ENCODE results near the gene MFN2.
"Not testable (repeated sequence)": the region's sequence is repeated elsewhere in the genome, so short reads cannot be mapped to it uniquely, and the experiment has no call there.

MFN2 gene

DNA sequence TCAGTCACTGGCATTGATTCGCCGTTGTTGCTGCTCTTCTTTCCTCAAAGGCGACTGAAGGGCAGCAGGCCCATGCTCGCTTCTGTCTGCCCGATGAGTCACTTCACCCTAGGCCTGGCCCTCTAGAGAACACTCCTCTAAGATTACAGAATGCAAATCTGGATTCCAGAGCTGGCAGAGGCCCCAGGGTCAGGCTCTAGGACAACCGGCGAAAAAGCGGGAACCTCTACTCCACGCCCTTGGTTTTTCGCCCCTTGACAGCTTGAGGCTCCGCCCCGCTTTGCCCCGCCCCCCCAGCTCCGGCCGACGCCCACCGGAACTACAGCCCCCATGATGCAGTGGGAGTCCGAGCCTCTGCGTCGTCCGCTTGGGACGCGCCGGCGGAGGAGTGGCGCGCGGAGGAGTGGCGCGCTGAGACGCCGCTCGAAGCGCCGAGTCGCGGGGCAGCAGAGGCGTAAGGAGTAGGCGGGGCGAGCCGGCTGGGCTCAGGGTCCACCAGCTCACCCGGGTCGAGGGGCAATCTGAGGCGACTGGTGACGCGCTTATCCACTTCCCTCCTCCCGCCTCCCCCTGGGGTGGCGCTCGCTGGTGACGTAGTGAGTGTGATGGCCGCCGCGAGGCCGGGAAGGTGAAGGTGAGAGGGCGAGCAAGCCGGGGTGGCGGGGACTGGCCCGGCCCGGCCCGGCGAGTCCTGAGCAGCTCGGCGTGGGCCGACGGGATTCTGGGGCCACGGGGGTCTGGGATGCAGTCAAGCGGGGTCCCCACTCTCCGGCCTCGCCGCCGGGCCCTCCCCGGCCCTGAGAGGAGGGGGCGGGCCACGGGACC is at the start of gene MFN2:
Gene MFN2, plus strand, starts transcription at position 594 of the 825 bp plus-strand sequence. CDS start 8,725 bp downstream, outside the sequence.
- Histone ChIP-seq H3K4me1 (ENCODE audit: control insufficient read depth, insufficient read depth, low read length) (peaks cover 9% of the 10 kb centered on the region), H3K9ac (ENCODE audit: low read length) (peak within 1 kb of the TSS; percentile 92), H3K27me3 (ENCODE audit: control insufficient read depth, insufficient read depth, low read length) (no peaks in the 10 kb centered on the region), H3K36me3 (ENCODE audit: control insufficient read depth, insufficient read depth, low read length) (peaks cover 11% of the 10 kb centered on the region), H3K4me3 (ENCODE audit: low read length) (peak within 1 kb of the TSS; percentile 84), H3K27ac (ENCODE audit: low read depth, low read length) (peak within 1 kb of the TSS; percentile 92)

DNA sequence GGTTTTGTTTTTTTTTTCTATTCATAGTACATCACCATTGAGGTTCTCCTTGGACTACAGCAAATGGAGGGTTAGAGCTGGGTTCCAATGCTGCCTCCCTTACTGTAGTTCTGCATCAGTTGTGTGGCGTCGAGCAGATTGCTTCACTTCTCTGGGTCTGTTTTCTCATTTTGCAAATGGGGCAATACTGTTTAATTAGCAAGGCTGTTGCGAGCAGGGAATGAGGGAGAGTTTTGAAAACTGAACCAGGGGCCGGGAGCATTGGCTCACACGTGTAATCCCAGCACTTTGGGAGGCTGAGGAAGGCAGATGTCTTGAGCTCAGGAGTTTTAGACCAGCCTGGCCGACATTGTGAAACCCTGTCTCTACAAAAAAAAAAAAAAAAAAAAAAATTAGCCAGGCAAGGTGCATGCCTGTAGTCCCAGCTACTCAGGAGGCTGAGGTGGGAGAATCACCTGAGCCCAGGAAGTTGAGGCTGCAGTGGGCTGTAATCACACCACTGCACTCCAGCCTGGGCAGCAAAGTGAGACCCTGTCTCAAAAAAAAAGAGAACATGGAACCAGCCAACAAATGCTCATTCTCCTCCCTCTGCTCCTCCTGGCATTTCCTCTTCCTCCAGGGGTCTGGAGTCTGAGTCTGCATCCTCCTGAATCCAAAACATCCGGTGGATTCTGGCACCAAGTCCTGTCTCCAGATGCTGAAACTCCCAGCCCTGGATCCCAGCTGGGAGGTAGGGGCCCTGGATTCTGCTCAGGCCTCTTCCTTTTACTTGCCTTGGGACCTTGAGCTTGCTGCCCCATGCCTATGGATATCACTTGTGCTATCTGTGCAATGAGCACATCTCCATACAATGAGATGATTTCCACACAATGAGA is 49.4 kb upstream of the MFN2 start:
- Histone ChIP-seq H3K27ac (ENCODE audit: low read depth, low read length) (no peak overlapping the region), H3K4me1 (ENCODE audit: control insufficient read depth, insufficient read depth, low read length) (peaks cover 11% of the 10 kb centered on the region), H3K4me3 (ENCODE audit: low read length) (no peak overlapping the region), H3K9ac (ENCODE audit: low read length) (no peak overlapping the region), H3K36me3 (ENCODE audit: control insufficient read depth, insufficient read depth, low read length) (no peaks in the 10 kb centered on the region), H3K27me3 (ENCODE audit: control insufficient read depth, insufficient read depth, low read length) (no peaks in the 10 kb centered on the region)

- no peak overlapping the region for H3K27ac ChIP-seq (ENCODE audit: low read depth, low read length)
- H3K27me3 ChIP-seq (ENCODE audit: control insufficient read depth, insufficient read depth, low read length), result no peaks in the 10 kb centered on the region
- no peak overlapping the region for H3K4me3 ChIP-seq (ENCODE audit: low read length)
- H3K4me1 ChIP-seq (ENCODE audit: control insufficient read depth, insufficient read depth, low read length), result peaks cover 11% of the 10 kb centered on the region
- no peaks in the 10 kb centered on the region for H3K36me3 ChIP-seq (ENCODE audit: control insufficient read depth, insufficient read depth, low read length)
- no peak overlapping the region for H3K9ac ChIP-seq (ENCODE audit: low read length)
Observed at GRCh38 chr1:11931845-11932244, 48.4 kb upstream of the MFN2 start.

GRCh38 chr1:11934302-11935056 is 45.8 kb upstream of the MFN2 start, which contains the start of gene PLOD1:
Gene PLOD1 (plus strand): TSS chr1:11934717. CDS start chr1:11934780, 63 bp downstream.
- H3K9ac ChIP-seq (ENCODE audit: low read length), result peak within 1 kb of the TSS; percentile 96
- H3K36me3 ChIP-seq (ENCODE audit: control insufficient read depth, insufficient read depth, low read length), result no peaks in the 10 kb centered on the region
- H3K27ac ChIP-seq (ENCODE audit: low read depth, low read length), result peak within 1 kb of the TSS; percentile 95
- peaks cover 11% of the 10 kb centered on the region for H3K4me1 ChIP-seq (ENCODE audit: control insufficient read depth, insufficient read depth, low read length)
- H3K4me3 ChIP-seq (ENCODE audit: low read length), result peak within 1 kb of the TSS; percentile 67
- no peaks in the 10 kb centered on the region for H3K27me3 ChIP-seq (ENCODE audit: control insufficient read depth, insufficient read depth, low read length)

DNA sequence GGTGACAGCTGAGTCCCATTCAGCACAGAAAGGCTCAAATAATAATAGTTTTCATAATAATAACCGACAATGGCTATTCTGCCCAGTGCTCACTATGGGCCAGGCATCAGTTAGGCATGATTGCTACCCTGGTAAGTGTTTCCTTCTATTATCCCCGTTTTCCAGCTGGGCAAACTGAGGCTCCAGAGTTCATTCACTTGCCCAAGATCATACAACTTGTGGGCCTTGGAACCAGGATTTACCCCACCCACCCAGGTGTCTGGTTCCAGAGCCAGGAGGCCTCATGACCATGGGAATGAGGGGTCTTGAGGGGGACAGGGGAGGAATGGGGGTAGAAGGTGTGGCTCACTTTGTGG is 45.2 kb upstream of the MFN2 start:
- Histone ChIP-seq H3K4me3 (ENCODE audit: low read length) (peak overlapping the region; percentile 67), H3K36me3 (ENCODE audit: control insufficient read depth, insufficient read depth, low read length) (no peaks in the 10 kb centered on the region), H3K27ac (ENCODE audit: low read depth, low read length) (peak overlapping the region; percentile 95), H3K27me3 (ENCODE audit: control insufficient read depth, insufficient read depth, low read length) (no peaks in the 10 kb centered on the region), H3K4me1 (ENCODE audit: control insufficient read depth, insufficient read depth, low read length) (peaks cover 7% of the 10 kb centered on the region), H3K9ac (ENCODE audit: low read length) (peak overlapping the region; percentile 45)

- not testable (repeated sequence) for H3K36me3 ChIP-seq (ENCODE audit: control insufficient read depth, insufficient read depth, low read length); H3K27me3 ChIP-seq (ENCODE audit: control insufficient read depth, insufficient read depth, low read length); H3K9ac ChIP-seq (ENCODE audit: low read length); H3K27ac ChIP-seq (ENCODE audit: low read depth, low read length); H3K4me3 ChIP-seq (ENCODE audit: low read length)
- H3K4me1 ChIP-seq (ENCODE audit: control insufficient read depth, insufficient read depth, low read length), result peaks cover 11% of the 10 kb centered on the region
Observed at GRCh38 chr1:11935733-11936132, 44.5 kb upstream of the MFN2 start.

- no peaks in the 10 kb centered on the region for H3K27me3 ChIP-seq (ENCODE audit: control insufficient read depth, insufficient read depth, low read length)
- H3K4me3 ChIP-seq (ENCODE audit: low read length), result no peak overlapping the region
- no peak overlapping the region for H3K27ac ChIP-seq (ENCODE audit: low read depth, low read length)
- H3K9ac ChIP-seq (ENCODE audit: low read length), result no peak overlapping the region
- peaks cover 14% of the 10 kb centered on the region for H3K4me1 ChIP-seq (ENCODE audit: control insufficient read depth, insufficient read depth, low read length)
- H3K36me3 ChIP-seq (ENCODE audit: control insufficient read depth, insufficient read depth, low read length), result no peaks in the 10 kb centered on the region
Observed at GRCh38 chr1:11938722-11939526, 41.3 kb upstream of the MFN2 start.

DNA sequence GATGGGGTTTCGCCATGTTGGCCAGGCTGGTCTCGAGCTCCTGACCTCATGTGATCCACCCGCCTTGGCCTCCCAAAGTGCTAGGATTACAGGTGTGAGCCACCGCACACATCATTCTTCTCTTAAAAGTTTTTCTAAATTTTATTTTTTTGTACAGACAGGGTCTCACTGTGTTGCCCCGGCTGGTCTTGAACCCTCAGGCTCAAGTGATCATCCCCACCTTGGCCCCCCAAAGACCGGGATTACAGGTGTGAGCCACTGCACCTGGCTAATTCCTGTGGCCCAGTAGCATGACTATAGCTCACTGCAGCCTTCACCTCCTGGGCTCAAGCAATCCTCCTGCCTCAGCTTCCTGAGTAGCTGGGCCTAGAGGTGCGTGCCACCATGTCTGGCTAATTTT is 40.5 kb upstream of the MFN2 start:
- not testable (repeated sequence) for H3K9ac ChIP-seq (ENCODE audit: low read length); H3K27me3 ChIP-seq (ENCODE audit: control insufficient read depth, insufficient read depth, low read length); H3K4me3 ChIP-seq (ENCODE audit: low read length); H3K27ac ChIP-seq (ENCODE audit: low read depth, low read length); H3K36me3 ChIP-seq (ENCODE audit: control insufficient read depth, insufficient read depth, low read length)
- H3K4me1 ChIP-seq (ENCODE audit: control insufficient read depth, insufficient read depth, low read length), result peaks cover 12% of the 10 kb centered on the region

- Histone ChIP-seq H3K27ac (ENCODE audit: low read depth, low read length) (peak overlapping the region; percentile 38), H3K4me1 (ENCODE audit: control insufficient read depth, insufficient read depth, low read length) (peaks cover 9% of the 10 kb centered on the region), H3K36me3 (ENCODE audit: control insufficient read depth, insufficient read depth, low read length) (no peaks in the 10 kb centered on the region), H3K4me3 (ENCODE audit: low read length) (no peak overlapping the region), H3K9ac (ENCODE audit: low read length) (no peak overlapping the region), H3K27me3 (ENCODE audit: control insufficient read depth, insufficient read depth, low read length) (no peaks in the 10 kb centered on the region)
Observed at GRCh38 chr1:11940260-11940921, 39.9 kb upstream of the MFN2 start.

DNA sequence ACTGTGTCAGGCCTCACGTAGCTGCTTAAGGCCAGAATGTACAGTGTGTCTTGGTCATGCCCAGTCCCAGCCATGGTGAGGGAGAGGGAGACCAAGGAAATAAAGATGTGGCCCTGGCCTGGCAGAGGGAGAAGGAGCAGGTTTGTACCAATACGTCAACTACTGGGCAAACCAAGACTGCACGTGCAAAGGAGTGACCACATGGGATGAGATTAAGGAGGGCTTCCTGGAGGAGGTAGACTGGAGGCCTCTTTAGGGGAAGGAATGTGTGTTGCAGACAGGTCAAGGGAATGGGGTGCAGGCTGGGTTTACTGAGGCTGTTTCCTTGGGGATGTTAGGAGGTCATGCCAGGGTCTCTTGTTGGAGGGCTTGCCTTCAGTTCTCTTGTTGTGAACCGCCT is 38.0 kb upstream of the MFN2 start:
- no peak overlapping the region for H3K9ac ChIP-seq (ENCODE audit: low read length)
- no peak overlapping the region for H3K27ac ChIP-seq (ENCODE audit: low read depth, low read length)
- no peaks in the 10 kb centered on the region for H3K27me3 ChIP-seq (ENCODE audit: control insufficient read depth, insufficient read depth, low read length)
- H3K4me1 ChIP-seq (ENCODE audit: control insufficient read depth, insufficient read depth, low read length), result peaks cover 9% of the 10 kb centered on the region
- H3K36me3 ChIP-seq (ENCODE audit: control insufficient read depth, insufficient read depth, low read length), result no peaks in the 10 kb centered on the region
- no peak overlapping the region for H3K4me3 ChIP-seq (ENCODE audit: low read length)

- Histone ChIP-seq H3K27ac (ENCODE audit: low read depth, low read length) (no peak overlapping the region), H3K36me3 (ENCODE audit: control insufficient read depth, insufficient read depth, low read length) (no peaks in the 10 kb centered on the region), H3K27me3 (ENCODE audit: control insufficient read depth, insufficient read depth, low read length) (no peaks in the 10 kb centered on the region), H3K9ac (ENCODE audit: low read length) (no peak overlapping the region), H3K4me3 (ENCODE audit: low read length) (no peak overlapping the region), H3K4me1 (ENCODE audit: control insufficient read depth, insufficient read depth, low read length) (peaks cover 9% of the 10 kb centered on the region)
Observed at GRCh38 chr1:11943619-11944018, 36.6 kb upstream of the MFN2 start.
